Activated T-cell treated with anti-CD3 and anti-CD28 coated beads, Interleukin-2, amount 50 U/mL, for 72 hours (primary cell): ENCODE data around the gene LRRN2. TPM values are rescaled to one million over a fixed set of nuclear protein-coding genes. Genes with fewer than 3 reads are reported as not detected.

Experiments
- ATAC-seq, 2 donors: fragments of 150-1000 bp; cut with Tn5 transposase; replicated peaks in 1 of 2; 2 replicates each; pipeline ENCODE4 v1.10.0; 2021; ENCODE audit warnings: moderate library complexity in 2 of 2, mild to moderate bottlenecking in 1 of 2
- DNase-seq, 2 donors: peaks; one replicate each; pipeline ENCODE4 v3.0.0; 2021 to 2022; ENCODE audit warnings: mixed read lengths in 1 of 2
- H3K27ac Mint-ChIP-seq: one replicate; pipeline ENCODE4 v1.8.0; 2022; ENCODE audit warnings: mild to moderate bottlenecking, moderate library complexity, mixed read lengths
- H3K27me3 Mint-ChIP-seq: one replicate; pipeline ENCODE4 v1.8.0; 2022; ENCODE audit warnings: low read depth, mixed read lengths
- H3K36me3 Mint-ChIP-seq, 2 donors: one replicate each; pipeline ENCODE4 v1.8.0; 2022; ENCODE audit warnings: mixed read lengths in 2 of 2, mild to moderate bottlenecking in 1 of 2; ENCODE audit not compliant: insufficient read depth in 2 of 2
- H3K4me1 Mint-ChIP-seq: one replicate; pipeline ENCODE4 v1.8.0; 2022; ENCODE audit warnings: low read depth, mixed read lengths
- H3K4me3 Mint-ChIP-seq, 2 donors: one replicate each; pipeline ENCODE4 v1.8.0; 2022; ENCODE audit warnings: mild to moderate bottlenecking in 2 of 2, mixed read lengths in 2 of 2, moderate library complexity in 2 of 2
- H3K9me3 Mint-ChIP-seq, 2 donors: one replicate each; pipeline ENCODE4 v1.8.0; 2022; ENCODE audit warnings: mixed read lengths in 2 of 2
- total RNA-seq, 2 donors: library from RNA; stranded (reverse); gene quantifications; one replicate each; pipeline ENCODE4 v1.2.3, GENCODE V29; 2022

The LRRN2 gene
- total RNA-seq, 2 donors from 2014 or later, result not detected

- Mint-ChIP-seq H3K27ac (no peak overlapping the region), H3K9me3 (no peaks in the 10 kb centered on the region), H3K4me1 (peaks cover 23% of the 10 kb centered on the region), H3K36me3 (no peaks in the 10 kb centered on the region), H3K27me3 (peaks cover 16% of the 10 kb centered on the region), H3K4me3 (no peak overlapping the region)
- DNase-seq (no peak), ATAC-seq (no peak)
Measured at GRCh38 chr1:204709960-204710912, 24.7 kb upstream of the LRRN2 start.

DNA sequence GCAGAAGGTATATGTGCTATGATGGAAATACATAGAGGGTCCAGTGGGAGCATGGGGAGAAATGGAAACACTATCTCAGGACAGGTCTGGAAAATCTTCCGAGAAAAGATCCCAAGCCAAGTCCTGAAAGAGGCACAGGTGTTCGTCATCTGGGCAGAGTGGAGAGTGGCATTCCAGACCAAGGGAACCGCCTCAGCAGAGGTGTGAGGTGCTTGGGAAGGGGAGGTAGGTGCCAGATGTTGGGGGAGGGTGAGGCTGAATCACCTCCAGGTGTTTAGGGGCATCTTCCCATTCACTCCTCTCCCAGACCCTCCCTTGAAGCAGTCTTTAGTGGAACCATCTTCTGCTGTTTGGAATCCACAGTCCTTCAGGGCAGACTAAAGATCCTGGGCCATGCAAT, 23.5 kb upstream of the LRRN2 start:
- ATAC-seq, result no peak
- peaks cover 15% of the 10 kb centered on the region for H3K27me3 Mint-ChIP-seq
- peaks cover 23% of the 10 kb centered on the region for H3K4me1 Mint-ChIP-seq
- H3K4me3 Mint-ChIP-seq, result no peak overlapping the region
- DNase-seq, result no peak
- no peaks in the 10 kb centered on the region for H3K36me3 Mint-ChIP-seq
- no peak overlapping the region for H3K27ac Mint-ChIP-seq
- H3K9me3 Mint-ChIP-seq, result no peaks in the 10 kb centered on the region

DNA sequence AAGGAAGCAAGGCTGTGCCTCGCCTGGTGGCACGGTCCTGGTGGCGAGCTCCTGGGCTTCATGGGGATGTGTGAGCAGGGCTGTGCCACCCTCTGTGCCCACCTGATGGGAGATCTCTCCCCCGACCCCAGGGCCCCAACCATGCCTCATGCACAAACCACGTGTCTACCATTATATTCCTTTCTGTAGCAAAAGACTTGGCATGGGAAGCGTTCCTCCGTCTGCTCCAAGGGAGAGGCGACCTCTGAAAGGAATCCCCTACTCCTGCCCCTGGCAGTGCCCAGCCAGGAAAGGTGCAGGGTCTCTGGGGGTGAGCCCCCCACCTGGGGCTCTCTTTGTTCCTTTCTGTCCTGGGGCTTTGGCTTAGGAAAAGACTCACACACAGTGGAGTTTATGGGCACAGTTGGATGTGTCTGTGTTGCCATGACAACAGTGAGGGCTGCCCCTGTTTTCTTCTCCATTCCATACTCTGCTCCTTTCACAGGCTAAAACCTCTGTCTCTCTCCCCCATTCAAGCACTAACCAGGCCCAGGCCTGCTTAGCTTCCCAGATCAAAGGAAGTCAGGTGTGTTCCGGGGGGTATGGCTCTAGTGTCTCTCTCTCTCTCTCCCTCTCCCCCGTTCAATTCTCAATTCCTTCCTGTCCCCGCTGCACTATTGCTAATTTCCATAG, 21.4 kb upstream of the LRRN2 start:
- ATAC-seq (no peak), DNase-seq (no peak)
- Mint-ChIP-seq H3K27ac (no peak overlapping the region), H3K4me1 (peaks cover 23% of the 10 kb centered on the region), H3K27me3 (no peaks in the 10 kb centered on the region), H3K9me3 (no peaks in the 10 kb centered on the region), H3K4me3 (no peak overlapping the region), H3K36me3 (no peaks in the 10 kb centered on the region)

- ATAC-seq (no peak), DNase-seq (no peak)
- H3K27me3 Mint-ChIP-seq, result no peaks in the 10 kb centered on the region
- H3K9me3 Mint-ChIP-seq, result peaks cover 0 to 2% of the 10 kb centered on the region in 2 donors
- peak overlapping the region in 1 of 2 donors; percentile 23 for H3K4me3 Mint-ChIP-seq
- no peaks in the 10 kb centered on the region for H3K36me3 Mint-ChIP-seq
- H3K27ac Mint-ChIP-seq, result peak overlapping the region; percentile 8
- peaks cover 23% of the 10 kb centered on the region for H3K4me1 Mint-ChIP-seq
Measured at GRCh38 chr1:204705888-204706837, 20.6 kb upstream of the LRRN2 start.

DNA sequence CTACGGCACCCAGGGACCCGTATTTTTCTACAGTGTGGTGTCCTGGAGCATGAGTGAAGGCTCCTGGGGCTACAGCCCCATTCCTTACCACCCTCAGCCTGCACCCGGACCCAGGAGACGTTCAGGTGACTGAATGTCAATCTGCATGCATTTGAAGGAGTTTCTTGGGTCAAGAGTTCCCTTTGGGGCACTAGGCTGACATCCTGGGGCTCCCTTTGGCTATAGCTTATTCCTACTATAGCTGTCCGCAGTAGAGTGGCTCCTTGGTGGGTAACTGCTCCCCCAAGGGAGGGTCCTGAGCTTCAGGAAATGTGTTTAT, 19.9 kb upstream of the LRRN2 start:
- ATAC-seq (no peak), DNase-seq (no peak)
- Mint-ChIP-seq H3K36me3 (no peaks in the 10 kb centered on the region), H3K4me3 (no peak overlapping the region), H3K27me3 (no peaks in the 10 kb centered on the region), H3K4me1 (peaks cover 23% of the 10 kb centered on the region), H3K27ac (no peak overlapping the region), H3K9me3 (peaks cover 0 to 2% of the 10 kb centered on the region in 2 donors)

GRCh38 chr1:204704794-204705492, 19.4 kb upstream of the LRRN2 start:
- Mint-ChIP-seq H3K9me3 (peaks cover 0 to 2% of the 10 kb centered on the region in 2 donors), H3K27ac (no peak overlapping the region), H3K4me1 (peaks cover 23% of the 10 kb centered on the region), H3K4me3 (no peak overlapping the region), H3K27me3 (no peaks in the 10 kb centered on the region), H3K36me3 (no peaks in the 10 kb centered on the region)
- DNase-seq, result no peak
- ATAC-seq, result no peak

- Mint-ChIP-seq H3K36me3 (no peaks in the 10 kb centered on the region), H3K27ac (no peak overlapping the region), H3K27me3 (no peaks in the 10 kb centered on the region), H3K4me3 (no peak overlapping the region), H3K4me1 (peaks cover 23% of the 10 kb centered on the region), H3K9me3 (peaks cover 0 to 2% of the 10 kb centered on the region in 2 donors)
- no peak for DNase-seq
- no peak for ATAC-seq
Measured at GRCh38 chr1:204703826-204704612, 18.5 kb upstream of the LRRN2 start.

GRCh38 chr1:204703268-204703664, 17.7 kb upstream of the LRRN2 start:
- no peak for ATAC-seq
- no peak for DNase-seq

GRCh38 chr1:204702552-204703267, 17.2 kb upstream of the LRRN2 start:
- Mint-ChIP-seq H3K36me3 (no peaks in the 10 kb centered on the region), H3K4me1 (peaks cover 20% of the 10 kb centered on the region), H3K27ac (no peak overlapping the region), H3K9me3 (peaks cover 0 to 2% of the 10 kb centered on the region in 2 donors), H3K27me3 (no peaks in the 10 kb centered on the region), H3K4me3 (no peak overlapping the region)
- DNase-seq (no peak), ATAC-seq (no peak)

More at GRCh38 chr1:204703268-204703664, 17.7 kb upstream of the LRRN2 start:
- no peaks in the 10 kb centered on the region for H3K36me3 Mint-ChIP-seq
- no peaks in the 10 kb centered on the region for H3K27me3 Mint-ChIP-seq
- H3K27ac Mint-ChIP-seq, result no peak overlapping the region
- no peak overlapping the region for H3K4me3 Mint-ChIP-seq
- peaks cover 23% of the 10 kb centered on the region for H3K4me1 Mint-ChIP-seq
- H3K9me3 Mint-ChIP-seq, result peaks cover 0 to 2% of the 10 kb centered on the region in 2 donors

DNA sequence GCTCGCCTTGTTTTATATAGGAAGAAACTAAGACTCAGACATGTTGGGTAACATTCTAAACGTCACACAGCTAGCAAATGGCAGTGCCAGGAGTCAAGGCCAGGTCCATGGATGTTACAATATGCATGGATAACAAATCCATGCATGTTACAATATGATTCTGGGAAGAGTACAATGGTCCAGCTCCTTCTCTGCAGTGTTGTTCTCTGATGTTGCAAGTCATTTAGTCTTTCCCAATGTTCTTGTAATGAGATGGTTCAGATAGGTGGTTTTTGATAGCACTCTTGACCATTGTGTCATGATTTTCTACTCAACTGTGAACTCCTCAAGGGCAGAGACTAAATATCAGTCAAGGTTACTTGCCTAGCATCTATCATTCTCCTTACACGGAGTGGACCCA, 15.7 kb upstream of the LRRN2 start:
- ATAC-seq, result no peak
- Mint-ChIP-seq H3K27ac (no peak overlapping the region), H3K36me3 (no peaks in the 10 kb centered on the region), H3K4me3 (no peak overlapping the region), H3K9me3 (peaks cover 0 to 2% of the 10 kb centered on the region in 2 donors), H3K27me3 (peaks cover 5% of the 10 kb centered on the region), H3K4me1 (peaks cover 5% of the 10 kb centered on the region)
- DNase-seq, result no peak

GRCh38 chr1:204697893-204698292, 12.4 kb upstream of the LRRN2 start:
- H3K27ac Mint-ChIP-seq, result no peak overlapping the region
- no peak for DNase-seq
- peaks cover 18% of the 10 kb centered on the region for H3K27me3 Mint-ChIP-seq
- H3K4me3 Mint-ChIP-seq, result no peak overlapping the region
- no peak for ATAC-seq
- peaks cover 0 to 2% of the 10 kb centered on the region in 2 donors for H3K9me3 Mint-ChIP-seq
- no peaks in the 10 kb centered on the region for H3K36me3 Mint-ChIP-seq
- H3K4me1 Mint-ChIP-seq, result no peaks in the 10 kb centered on the region
